NCI-H1436 treated with DMSO at 0.1 percent for 48 hours (cell line): ENCODE data around the gene HEATR5B.
"Not testable (repeated sequence)": the region's sequence is repeated elsewhere in the genome, so short reads cannot be mapped to it uniquely, and the experiment has no call there.

Experiments used
- DNase-seq: peaks from one replicate; lab custom pipeline; 2025; lab: John Stamatoyannopoulos, UW

HEATR5B gene

GRCh38 chr2:37061776-37062175 lies 22.4 kb downstream of the HEATR5B start:
- no peak for DNase-seq

GRCh38 chr2:37061013-37061711 lies 23.0 kb downstream of the HEATR5B start:
- DNase-seq: no peak

GRCh38 chr2:37060446-37060845 lies 23.7 kb downstream of the HEATR5B start:
- no peak for DNase-seq

GRCh38 chr2:37059841-37060240 lies 24.3 kb downstream of the HEATR5B start:
- no peak for DNase-seq

- DNase-seq: no peak
These were observed 31.4 kb downstream of the HEATR5B start for GRCh38 chr2:37052600-37053332.

GRCh38 chr2:37039580-37039979 lies 44.6 kb downstream of the HEATR5B start:
- DNase-seq: no peak

GRCh38 chr2:37037771-37038170 lies 46.4 kb downstream of the HEATR5B start:
- DNase-seq: no peak

GRCh38 chr2:37029758-37030157 lies 54.4 kb downstream of the HEATR5B start:
- no peak for DNase-seq

GRCh38 chr2:37026050-37026449 lies 58.1 kb downstream of the HEATR5B start:
- no peak for DNase-seq

GRCh38 chr2:37020887-37021796 lies 63.0 kb downstream of the HEATR5B start:
- no peak for DNase-seq

- DNase-seq: no peak
These were observed 63.8 kb downstream of the HEATR5B start for GRCh38 chr2:37020212-37020886.

GRCh38 chr2:37013315-37013641 lies 70.9 kb downstream of the HEATR5B start:
- DNase-seq: no peak

GRCh38 chr2:37011130-37011529 lies 73.0 kb downstream of the HEATR5B start:
- no peak for DNase-seq

GRCh38 chr2:37005118-37005868 lies 78.9 kb downstream of the HEATR5B start:
- no peak for DNase-seq

GRCh38 chr2:37000988-37001556 lies 83.1 kb downstream of the HEATR5B start:
- DNase-seq: no peak

GRCh38 chr2:37000318-37000717 lies 83.9 kb downstream of the HEATR5B start:
- no peak for DNase-seq

- DNase-seq: not testable (repeated sequence)
These were observed 84.8 kb downstream of the HEATR5B start for GRCh38 chr2:36999416-36999815.

GRCh38 chr2:36993841-36994620 lies 90.1 kb downstream of the HEATR5B start:
- no peak for DNase-seq

GRCh38 chr2:36988008-36988407 lies 96.2 kb downstream of the HEATR5B start:
- DNase-seq: no peak

- no peak for DNase-seq
These were observed 101.7 kb downstream of the HEATR5B start for GRCh38 chr2:36982467-36982866.
